ENCODE measurements around the gene KRT79.

Gene KRT79

GRCh38 chr12:52818388-52818787, 15.7 kb downstream of the KRT79 start:
- DNase-seq (ENCODE audit: low read depth) = no peak
- no peak overlapping the region for H3K4me3 ChIP-seq (ENCODE audit: low read length)
- no peak for TF ChIP-seq CTCF (IDR thresholded peaks at IDR 0.05; ENCODE audit: insufficient read depth, low read depth, low read length, missing control alignments)

GRCh38 chr12:52817699-52818238, 16.3 kb downstream of the KRT79 start:
- no peak for DNase-seq (ENCODE audit: low read depth)
- no peak for TF ChIP-seq CTCF (IDR thresholded peaks at IDR 0.05; ENCODE audit: insufficient read depth, low read depth, low read length, missing control alignments)
- H3K4me3 ChIP-seq (ENCODE audit: low read length) = no peak overlapping the region

GRCh38 chr12:52817003-52817698, 17.0 kb downstream of the KRT79 start:
- DNase-seq (ENCODE audit: low read depth) = no peak
- H3K4me3 ChIP-seq (ENCODE audit: low read length) = no peak overlapping the region
- no peak for TF ChIP-seq CTCF (IDR thresholded peaks at IDR 0.05; ENCODE audit: insufficient read depth, low read depth, low read length, missing control alignments)

GRCh38 chr12:52815676-52816588, 18.2 kb downstream of the KRT79 start:
- no peak overlapping the region for H3K4me3 ChIP-seq (ENCODE audit: low read length)
- no peak for TF ChIP-seq CTCF (IDR thresholded peaks at IDR 0.05; ENCODE audit: insufficient read depth, low read depth, low read length, missing control alignments)
- no peak for DNase-seq (ENCODE audit: low read depth)

GRCh38 chr12:52815161-52815560, 18.9 kb downstream of the KRT79 start:
- TF ChIP-seq CTCF (IDR thresholded peaks at IDR 0.05; ENCODE audit: insufficient read depth, low read depth, low read length, missing control alignments) = no peak
- H3K4me3 ChIP-seq (ENCODE audit: low read length) = no peak overlapping the region
- no peak for DNase-seq (ENCODE audit: low read depth)

- TF ChIP-seq CTCF (IDR thresholded peaks at IDR 0.05; ENCODE audit: insufficient read depth, low read depth, low read length, missing control alignments) = no peak
- no peak for DNase-seq (ENCODE audit: low read depth)
- H3K4me3 ChIP-seq (ENCODE audit: low read length) = no peak overlapping the region
Measured at GRCh38 chr12:52814710-52815155, 19.4 kb downstream of the KRT79 start.
